Fibroblast of skin of back (primary cell): Measurements from ENCODE around the gene EPC1.
A peak's percentile ranks its signal among the peaks of the same experiment; 100 is the strongest.
"Not testable (repeated sequence)": the region's sequence is repeated elsewhere in the genome, so short reads cannot be mapped to it uniquely, and the experiment has no call there.

Experiments used
- DNase-seq: peaks from one replicate; pipeline ENCODE4 v3.0.0-alpha.2; 2013

Gene EPC1

GRCh38 chr10:32269343-32270100 is 77.4 kb downstream of the EPC1 start:
- DNase-seq: no peak

- DNase-seq: no peak
Measured at GRCh38 chr10:32268788-32269187, 78.2 kb downstream of the EPC1 start.

- DNase-seq: no peak
Measured at GRCh38 chr10:32266979-32267378, 80.0 kb downstream of the EPC1 start.

GRCh38 chr10:32266566-32266965 is 80.4 kb downstream of the EPC1 start:
- no peak for DNase-seq

GRCh38 chr10:32265756-32266155 is 81.2 kb downstream of the EPC1 start:
- no peak for DNase-seq

GRCh38 chr10:32263300-32263699 is 83.7 kb downstream of the EPC1 start:
- peak; percentile 59 for DNase-seq

- DNase-seq: no peak
Measured at GRCh38 chr10:32259551-32259950, 87.4 kb downstream of the EPC1 start.

GRCh38 chr10:32256613-32257437 is 90.1 kb downstream of the EPC1 start:
- DNase-seq: peak; percentile 41

- DNase-seq: no peak
Measured at GRCh38 chr10:32253821-32254220, 93.1 kb downstream of the EPC1 start.

- DNase-seq: peak; percentile 18
Measured at GRCh38 chr10:32253276-32253675, 93.7 kb downstream of the EPC1 start.

- not testable (repeated sequence) for DNase-seq
Measured at GRCh38 chr10:32250489-32250888, 96.5 kb downstream of the EPC1 start.

- no peak for DNase-seq
Measured at GRCh38 chr10:32246685-32247084, 100.3 kb downstream of the EPC1 start.

- no peak for DNase-seq
Measured at GRCh38 chr10:32245760-32246159, 101.2 kb downstream of the EPC1 start.

- no peak for DNase-seq
Measured at GRCh38 chr10:32244421-32245207, 102.3 kb downstream of the EPC1 start.

GRCh38 chr10:32244011-32244410 is 102.9 kb downstream of the EPC1 start:
- no peak for DNase-seq

GRCh38 chr10:32241946-32242345 is 105.0 kb downstream of the EPC1 start:
- DNase-seq: no peak

GRCh38 chr10:32240471-32240870 is 106.5 kb downstream of the EPC1 start:
- DNase-seq: no peak

- DNase-seq: peak; percentile 53
Measured at GRCh38 chr10:32239769-32240168, 107.2 kb downstream of the EPC1 start.

GRCh38 chr10:32237644-32238345 is 109.2 kb downstream of the EPC1 start:
- DNase-seq: peak; percentile 54

- no peak for DNase-seq
Measured at GRCh38 chr10:32234471-32234870, 112.5 kb downstream of the EPC1 start.

- DNase-seq: not testable (repeated sequence)
Measured at GRCh38 chr10:32233375-32233774, 113.6 kb downstream of the EPC1 start.

- no peak for DNase-seq
Measured at GRCh38 chr10:32232378-32232777, 114.6 kb downstream of the EPC1 start.
